GM18873 (cell line): ENCODE data around the gene CACNA2D4.

ENCODE experiments used
- ATAC-seq: cut with Tn5 transposase; IDR thresholded peaks from one replicate; pipeline ENCODE4 v1.9.1; 2021; ENCODE audit warnings: mild to moderate bottlenecking, moderate library complexity, moderate number of reproducible peaks; ENCODE audit not compliant: unreplicated experiment, low FRiP score

CACNA2D4 gene

DNA sequence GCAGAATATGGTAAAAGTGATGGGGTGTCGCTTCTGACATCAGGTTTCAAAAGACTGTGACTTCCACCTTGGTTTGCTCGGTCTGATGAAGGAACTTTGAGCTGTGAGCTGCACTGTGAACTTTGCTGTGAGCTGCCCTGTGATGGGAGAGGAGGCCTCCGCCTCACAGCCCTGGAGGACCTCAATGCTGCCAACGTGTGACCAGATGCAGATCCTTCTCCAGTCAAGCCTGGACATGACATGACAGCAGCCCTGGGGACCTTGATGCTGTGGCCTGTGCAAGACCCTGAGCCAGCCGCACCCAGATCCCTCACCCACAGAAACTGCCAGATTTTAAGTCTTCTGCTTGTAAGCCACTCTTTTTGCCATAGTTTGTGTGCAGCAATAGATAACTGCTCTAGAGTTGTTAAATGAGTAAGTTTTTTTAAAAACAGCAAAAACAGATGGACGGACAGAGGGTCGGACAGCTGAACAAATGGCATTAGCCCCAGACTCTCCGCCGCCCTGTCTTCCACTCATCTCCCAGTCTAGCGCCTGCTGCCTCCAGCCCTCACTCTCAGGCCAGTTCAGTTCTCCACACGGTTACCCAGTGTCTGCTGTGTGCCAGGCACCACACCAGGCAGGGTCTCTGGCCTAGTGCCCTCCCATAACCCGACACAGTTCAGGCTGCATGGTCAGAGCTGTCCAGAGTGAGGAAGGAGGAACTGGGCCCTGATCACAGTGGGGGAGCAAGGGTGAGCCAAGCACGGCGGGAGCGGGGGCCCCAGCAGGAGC is 111.2 kb downstream of the CACNA2D4 start:
- no peak for ATAC-seq

DNA sequence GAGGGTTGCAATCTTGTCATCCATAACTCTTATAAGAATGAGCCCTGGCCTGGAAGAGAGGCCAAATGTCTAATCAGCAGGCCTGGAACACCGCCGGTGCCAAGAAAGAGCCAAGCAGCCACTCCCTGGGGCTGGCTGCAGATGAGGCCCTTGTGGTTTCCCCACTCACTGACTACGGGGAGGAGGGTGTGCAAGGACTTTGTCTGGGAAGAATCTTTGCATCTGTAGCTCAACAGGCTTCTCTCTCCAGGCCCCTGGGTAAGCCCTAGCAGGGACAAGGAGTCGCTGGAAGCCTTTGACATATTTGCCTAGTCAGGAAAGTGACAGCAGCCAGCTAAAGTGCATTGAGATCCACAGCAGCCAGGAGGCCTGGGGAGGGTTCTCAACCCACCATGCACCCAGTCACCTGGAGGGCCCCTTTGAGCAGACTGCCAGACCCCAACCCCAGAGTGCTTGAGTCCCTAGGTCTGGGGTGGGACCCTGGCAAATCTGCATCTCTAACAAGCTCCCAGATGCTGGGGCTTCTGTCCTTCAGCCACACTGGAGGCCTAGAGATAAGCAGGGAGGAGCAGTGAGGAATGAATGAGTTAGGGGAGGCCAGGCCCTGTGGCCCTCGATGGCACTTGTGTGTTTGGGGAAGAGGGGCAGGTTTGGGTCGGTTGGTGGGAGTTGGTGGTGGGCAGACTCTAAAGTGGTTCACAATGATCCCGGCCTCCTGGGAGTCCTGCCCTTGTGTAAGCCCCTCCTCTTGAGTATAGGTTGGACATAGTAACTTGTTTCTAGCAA is 112.0 kb downstream of the CACNA2D4 start:
- ATAC-seq = no peak

DNA sequence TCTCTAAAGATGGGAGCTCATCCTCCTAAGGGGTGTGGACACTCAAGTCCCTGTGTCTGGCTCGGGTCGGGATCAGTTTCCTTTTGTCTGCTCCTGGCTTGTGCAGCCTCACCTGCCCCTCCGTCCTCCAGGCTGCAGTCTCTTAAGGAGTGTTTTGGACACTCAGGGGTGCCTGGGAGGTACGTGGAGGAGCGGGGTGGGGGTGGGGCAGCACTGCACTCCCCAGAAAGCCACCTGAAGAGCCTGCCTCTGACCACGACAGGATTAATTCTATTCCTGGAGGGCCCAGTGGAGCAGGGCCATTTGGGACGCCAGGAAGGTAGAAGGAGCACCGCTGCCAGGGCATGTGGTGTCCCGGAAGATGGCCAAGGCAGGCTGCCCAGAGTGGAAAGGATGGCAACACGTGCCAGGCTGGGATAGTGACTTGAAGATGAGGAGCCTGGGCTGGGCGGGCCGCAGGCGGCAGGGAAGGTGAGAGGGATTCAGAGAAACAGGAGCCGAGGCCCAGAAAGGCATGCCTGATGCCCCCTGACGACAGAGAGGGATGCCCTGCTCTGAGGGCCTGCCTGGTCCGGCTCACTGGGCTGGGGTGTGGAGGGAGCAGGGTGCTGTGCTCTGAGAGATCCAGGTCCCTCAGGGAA is 112.9 kb downstream of the CACNA2D4 start:
- no peak for ATAC-seq

DNA sequence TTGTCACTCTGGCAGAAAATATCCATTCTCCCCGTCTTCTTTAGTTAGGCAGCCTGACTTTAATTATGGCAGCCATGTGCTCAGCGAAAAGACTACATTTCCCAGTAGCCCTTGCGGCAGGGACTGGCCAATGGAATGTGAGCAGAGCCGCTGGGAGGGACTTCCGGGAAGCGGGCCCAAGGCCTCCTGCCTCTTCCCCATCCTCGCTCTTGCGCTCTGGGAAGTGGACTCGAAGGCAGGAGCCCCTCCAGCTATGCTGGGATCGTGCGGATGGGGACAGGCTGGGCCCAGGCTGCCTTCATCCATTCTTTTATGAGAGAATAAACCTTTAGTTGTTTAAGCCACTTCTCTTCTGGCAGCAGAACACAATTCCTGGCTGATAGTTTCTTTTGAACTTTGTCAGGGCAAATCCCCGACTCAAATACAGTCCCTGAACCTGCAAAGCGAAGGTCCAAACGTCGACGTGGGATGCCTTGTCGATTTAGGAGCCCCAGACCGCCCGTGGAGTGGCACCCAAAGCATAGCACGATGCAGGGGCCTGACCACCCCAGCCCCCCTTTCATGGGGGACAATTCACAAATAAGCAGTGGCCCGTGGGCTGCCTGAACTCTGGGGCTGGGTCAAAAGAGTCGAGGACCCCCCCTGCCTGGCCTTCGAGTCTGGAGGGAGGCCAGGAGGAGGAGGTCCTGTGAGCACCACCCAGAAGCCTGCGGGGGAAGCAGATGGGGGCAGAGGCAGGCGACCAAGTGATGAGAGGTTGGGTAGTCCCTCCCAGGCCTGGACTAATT is 113.7 kb downstream of the CACNA2D4 start:
- peak; percentile 74 for ATAC-seq

DNA sequence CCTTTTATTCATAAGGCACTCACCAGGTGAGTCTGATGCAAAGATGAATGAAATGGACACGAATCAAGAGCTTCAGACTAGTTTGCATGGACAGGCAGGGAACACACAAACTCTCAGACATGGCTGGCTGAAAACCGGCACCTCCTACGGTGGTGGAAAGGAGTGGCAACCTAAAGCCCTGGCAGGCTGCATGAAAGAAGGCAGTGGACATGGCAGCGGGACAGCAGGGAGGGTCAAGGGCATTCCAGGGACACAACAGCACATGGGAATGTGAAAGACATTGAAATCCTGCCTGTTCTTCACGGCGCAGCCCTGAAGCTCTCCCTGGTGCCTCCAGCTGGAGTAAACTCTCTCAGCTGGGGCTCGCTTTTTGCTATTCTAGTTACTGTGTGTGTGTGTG is 114.7 kb downstream of the CACNA2D4 start:
- no peak for ATAC-seq

DNA sequence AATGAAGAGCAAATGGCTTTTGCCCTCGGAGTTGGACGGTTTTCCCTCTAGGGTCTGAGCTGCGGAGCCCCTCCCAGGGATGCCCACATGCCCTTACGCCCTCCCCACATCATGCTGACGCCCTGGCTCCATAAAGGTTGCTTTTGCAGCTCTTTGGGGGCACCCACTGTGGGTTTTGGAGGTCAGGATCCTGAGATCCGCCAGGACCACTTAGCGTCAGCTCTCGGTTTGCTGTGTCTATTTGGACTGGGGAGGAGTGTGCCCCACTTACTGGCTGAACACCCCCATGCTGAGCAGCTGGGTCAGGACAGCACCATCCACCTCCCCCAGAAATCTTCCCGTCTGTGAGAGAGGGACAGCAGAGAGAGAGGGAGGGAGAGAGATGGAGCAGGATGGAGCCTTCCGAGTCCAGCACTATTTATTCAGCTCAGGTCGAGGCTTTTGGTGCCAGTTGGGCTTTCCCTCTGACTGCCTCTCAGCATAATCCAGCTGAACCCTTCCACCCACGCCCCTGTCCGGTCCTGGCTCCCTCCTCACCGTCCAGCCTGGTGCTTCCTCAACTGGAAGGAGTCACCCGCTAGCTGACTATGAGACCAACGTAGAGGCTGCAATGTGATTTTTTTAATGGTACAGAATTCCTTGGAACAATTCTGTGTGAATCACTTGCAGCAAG is 117.0 kb downstream of the CACNA2D4 start:
- ATAC-seq = no peak

DNA sequence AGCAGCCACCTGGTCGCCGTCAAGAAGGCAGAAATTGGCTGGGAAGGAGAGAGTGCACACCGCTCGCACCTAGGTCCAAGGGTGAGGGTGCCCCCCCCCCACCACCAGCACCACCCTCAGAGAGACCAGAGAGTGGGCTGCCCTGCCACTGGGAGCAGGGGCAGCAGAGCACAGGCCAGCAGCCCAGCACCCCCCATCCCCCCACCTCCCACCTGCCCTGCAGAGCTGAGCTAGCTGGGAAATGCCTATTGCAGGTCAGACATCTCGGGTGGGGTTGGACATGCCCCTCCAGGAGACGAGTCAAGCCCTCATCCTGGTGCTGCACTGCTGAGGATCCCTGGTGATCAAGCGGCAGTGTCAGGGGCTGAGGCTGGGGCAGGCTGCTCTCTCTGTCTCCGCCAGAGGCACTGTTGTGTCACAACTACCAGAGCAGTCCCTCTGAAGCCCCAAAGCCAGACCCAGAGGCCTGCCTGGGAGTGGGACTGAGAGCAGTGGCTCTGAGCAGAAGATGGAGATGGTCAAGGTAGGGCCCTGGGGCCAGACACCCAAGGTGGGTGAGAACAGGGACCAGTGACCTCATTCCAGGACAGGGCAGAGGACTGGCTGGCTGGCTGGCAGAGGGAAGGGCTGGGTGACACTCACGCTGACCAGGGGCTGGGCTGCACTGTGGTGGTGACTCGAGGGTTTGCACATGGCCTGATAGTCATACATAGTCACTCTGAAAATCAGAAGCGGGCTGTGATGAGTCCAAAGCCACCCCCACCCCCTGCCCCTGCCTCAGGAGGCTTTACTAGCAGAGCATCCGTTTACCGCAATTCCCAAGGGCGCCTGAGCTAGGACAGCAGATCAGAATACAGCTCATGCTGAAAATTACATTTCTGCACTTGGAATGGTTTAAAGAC is 117.8 kb downstream of the CACNA2D4 start:
- ATAC-seq = no peak

DNA sequence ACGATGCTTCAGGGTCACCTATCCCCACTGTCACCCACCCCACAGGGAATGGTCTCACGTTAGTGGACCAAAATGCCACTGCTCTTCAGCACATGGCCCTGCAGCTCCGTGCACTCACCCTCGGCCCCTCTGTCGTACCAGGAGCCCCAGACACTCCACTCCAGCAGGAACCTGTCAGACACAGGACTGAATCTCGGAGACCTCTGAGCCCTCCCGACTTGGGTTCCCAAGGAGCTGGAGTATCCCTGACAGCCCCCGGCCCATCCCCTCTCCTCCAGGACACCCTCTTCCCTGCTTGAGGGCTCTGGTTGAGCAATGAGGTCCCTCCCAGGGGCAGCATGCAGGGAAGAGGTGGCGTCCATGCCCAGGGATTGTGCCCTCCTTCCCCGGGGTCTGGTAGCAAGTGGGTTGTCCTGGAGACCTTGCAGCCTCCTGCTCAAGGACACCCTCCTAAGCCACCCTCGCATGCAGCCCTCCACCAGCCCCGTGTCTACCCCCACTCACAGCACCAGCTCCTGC is 118.5 kb downstream of the CACNA2D4 start:
- no peak for ATAC-seq

DNA sequence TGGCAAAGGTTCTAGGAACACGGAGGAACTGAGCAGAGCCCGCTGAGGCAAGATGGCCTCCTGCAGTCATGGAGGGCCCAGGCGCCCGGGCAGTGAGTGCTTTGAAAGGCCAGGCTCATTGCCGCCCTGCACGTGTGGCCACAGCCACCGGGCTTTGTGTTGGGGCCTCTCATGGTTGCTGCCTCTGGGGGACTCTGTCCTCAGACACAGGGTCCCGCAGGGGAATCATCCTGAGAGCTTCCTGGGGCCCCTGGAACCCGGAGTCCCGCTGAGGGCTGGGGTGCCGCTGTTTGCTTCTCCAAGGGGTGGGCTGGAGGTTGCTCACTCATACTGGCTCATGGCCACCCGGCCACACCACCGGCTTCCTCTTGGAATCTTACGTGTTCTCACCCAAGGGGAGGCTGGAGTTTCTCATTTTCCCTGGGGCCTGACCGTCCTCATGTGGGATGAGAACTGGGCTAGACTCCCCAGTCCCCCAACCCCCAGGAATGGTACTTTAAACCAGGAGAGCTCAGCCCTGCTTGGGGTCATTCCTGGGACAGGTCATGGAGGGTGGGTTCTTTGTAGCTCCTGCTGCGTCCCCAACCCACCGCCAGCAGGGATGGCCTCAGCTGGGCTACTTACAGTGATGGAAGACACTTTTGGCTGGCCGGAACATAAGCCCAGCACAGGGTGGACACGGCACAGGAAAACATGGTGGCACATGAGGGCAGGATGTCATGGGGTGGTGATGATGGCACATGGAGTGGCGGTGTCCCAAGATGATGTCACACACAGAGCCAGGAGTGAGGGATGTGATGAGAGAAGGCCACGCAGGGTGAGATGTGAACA is 119.2 kb downstream of the CACNA2D4 start:
- ATAC-seq = no peak

DNA sequence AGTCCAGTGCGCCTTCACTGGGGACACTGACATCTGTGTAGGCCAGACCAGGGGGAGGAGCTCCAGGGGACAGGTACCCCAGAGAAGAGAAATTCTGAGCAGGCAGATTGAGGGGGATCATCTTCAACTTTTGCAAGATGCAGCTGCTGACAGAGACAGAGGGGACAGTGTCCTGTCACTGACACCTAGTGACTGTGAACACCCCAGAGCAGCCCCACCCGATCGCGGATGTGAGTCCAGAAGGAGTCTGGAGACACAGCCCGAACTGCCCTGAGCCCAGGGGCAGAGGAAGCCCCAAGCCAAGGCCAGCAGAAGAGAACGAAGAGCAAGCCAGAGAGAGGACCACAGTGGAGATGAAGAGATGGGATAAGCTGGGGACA is 119.8 kb downstream of the CACNA2D4 start:
- ATAC-seq = no peak

DNA sequence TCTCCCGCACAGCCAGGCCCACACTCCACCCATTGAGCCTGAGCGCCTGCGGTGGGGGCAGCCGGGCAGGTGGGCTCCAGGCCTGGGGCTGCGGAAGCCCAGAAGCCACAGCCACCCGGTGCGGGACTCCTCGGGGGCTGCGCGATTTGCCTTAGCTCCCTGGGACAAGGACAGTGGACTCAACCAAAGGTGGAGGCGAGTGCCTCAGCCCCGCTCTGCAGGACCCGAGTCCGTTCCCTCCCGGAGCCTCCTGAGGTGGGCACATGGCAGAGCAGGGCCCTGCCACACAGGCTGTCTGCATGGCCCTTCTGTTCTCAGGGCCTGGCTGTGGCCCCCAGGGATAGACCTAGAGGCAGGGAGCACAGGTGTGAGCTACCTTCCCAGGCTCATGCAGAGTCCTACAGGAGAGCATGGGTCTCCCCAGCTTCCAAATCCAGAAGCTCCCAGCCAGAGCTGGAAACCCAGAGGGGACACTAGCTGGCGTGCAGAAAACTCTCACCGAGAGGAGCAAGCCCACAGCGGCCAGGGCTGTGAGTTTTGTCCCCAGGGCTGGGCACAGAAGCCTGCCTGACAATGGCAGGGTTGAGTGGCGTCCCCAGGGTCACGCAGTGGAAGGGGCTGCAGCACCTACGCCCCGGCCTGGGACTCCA is 120.3 kb downstream of the CACNA2D4 start:
- no peak for ATAC-seq

DNA sequence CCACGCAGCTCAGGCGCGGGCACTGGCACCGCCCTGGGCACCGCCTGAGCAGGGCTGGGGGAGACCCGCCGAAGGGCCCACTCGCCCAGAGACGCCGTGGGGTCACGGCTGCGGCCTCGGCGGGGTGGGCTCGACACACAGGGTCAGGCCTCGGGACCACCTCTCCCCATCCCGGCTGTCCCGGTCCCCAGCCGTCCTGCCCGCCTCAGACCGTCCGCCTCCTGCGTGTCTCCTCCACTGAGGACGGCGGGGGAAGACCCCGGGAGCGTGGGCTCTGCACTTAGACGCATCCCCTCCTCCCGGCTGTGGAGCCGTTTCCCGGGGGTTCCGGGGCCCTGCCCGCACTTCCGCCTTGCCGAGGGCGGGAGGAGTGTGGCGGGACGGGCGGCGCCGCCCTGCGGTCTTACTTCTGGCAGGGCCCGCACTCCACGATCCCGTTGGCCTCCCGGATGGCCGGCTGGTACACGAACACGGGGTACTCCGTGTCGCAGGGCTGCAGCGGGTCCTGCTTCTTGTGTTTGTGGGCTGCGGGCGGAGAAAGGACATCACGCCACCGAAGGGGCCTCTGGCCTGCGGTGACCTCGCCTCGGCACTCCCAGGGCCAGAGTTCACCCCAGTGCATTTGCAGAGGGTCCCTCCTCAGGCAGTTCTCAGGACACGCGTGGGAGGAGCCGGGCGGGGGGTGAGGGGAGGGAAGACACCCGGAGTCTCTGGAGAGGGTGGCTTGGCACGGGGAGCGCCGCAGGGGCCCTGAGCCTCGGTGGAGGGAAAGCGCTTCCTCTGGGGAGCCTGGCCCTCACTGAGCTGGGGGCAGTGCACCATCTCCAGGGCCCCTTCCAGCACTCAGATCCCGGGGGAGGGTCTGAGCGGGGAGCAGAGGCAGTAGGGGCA is 121.2 kb downstream of the CACNA2D4 start:
- no peak for ATAC-seq

DNA sequence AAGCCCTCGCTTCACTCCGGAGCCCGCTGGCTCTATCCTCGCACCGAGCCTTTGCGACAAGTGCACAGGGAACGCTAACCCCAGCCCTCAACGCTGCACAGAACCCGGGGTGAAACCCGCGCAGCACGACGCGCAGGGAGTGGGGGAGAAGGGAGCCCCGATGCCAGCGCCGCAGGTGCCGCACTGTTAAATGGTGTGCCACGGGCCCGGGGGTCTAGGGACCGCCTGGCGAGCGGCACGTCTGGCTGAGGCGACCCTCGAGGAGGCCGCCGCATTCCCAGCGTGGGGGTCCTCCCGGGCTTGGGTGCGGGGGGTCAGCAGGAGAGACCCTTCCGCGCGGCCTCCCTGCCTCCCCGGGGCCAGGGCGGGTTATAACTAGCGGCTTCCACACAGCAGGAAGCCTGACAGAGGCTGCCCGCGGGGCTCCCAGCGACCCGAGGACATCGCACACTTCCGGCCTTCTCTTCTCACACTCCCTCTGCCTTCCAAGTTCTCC is 121.9 kb downstream of the CACNA2D4 start:
- ATAC-seq = no peak

DNA sequence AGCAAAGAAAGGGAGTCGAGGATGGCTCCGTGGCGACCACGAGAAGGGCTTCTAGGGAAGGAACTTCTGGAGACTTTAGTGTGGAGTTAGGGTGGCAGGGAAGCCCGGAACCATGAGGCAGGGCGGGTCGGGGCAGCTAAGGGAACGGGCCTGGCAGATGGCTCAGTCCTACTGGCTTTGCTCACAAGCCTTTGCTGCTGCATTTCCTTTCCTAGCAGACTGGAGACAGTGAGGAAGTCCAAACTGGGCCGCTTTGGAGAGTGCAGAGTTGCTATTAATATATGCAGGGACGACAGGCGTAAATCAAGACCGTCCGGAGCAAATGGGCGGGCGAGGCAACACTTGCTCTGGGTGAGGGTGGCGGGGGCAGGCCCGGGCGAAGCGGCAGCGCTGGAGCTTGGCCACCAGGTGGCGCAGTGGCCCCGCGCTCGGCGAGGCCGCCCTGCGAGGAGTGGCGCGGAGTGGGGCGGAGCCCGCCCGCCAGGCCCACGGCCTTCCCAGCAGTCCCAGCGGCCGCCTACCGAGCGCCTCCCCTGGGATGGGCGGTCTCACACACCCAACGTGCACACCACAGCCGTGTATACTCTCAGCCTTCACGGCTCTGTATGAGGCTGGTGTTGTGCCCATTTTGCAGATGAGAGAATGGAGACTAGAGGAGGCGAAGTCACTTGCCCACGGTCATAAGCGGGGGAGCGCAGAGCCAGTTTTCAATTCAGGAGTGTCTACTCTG is 122.5 kb downstream of the CACNA2D4 start:
- ATAC-seq = peak; percentile 63

DNA sequence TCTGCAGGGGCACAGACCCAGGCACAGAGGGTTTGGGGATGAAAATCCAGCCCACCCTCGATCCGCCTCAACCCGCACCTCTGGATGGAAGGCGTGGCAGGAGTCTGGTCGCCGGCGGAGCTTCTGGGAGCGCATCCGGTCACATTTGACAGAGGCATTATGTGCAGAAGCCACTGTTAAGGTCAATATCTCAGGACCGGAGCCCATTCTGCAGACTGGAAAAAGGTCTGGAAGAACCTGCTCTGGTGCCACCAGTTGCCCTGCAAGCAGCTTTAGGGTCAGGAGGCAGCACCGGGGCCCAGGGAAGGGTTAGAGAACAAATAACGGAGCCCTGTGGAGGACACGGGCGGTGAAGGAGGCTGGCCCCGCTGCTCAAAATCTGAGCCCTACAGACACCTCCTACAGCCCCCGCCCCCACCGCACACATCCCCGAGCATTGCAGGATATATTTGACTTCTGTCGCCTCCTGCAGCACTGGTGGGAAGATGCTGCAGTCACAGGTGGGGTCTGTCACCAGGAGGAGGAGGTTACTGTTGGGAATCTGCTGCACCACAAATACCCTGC is 123.1 kb downstream of the CACNA2D4 start:
- no peak for ATAC-seq
